HG03175 (cell line): ENCODE measurements around the gene ERP29.
"Not testable (repeated sequence)": the region's sequence is repeated elsewhere in the genome, so short reads cannot be mapped to it uniquely, and the experiment has no call there.

Experiments used
- ATAC-seq: cut with Tn5 transposase; IDR thresholded peaks from one replicate; pipeline ENCODE4 v1.9.1; 2021; ENCODE audit warnings: mild to moderate bottlenecking, moderate library complexity; ENCODE audit not compliant: unreplicated experiment

Gene ERP29

GRCh38 chr12:112000820-112001219, 12.4 kb upstream of the ERP29 start:
- no peak for ATAC-seq

GRCh38 chr12:112001576-112001975, 11.7 kb upstream of the ERP29 start:
- no peak for ATAC-seq

GRCh38 chr12:112004041-112004440, 9.2 kb upstream of the ERP29 start:
- ATAC-seq, result no peak

- ATAC-seq, result no peak
These were observed 7.5 kb upstream of the ERP29 start for GRCh38 chr12:112005419-112006395.

GRCh38 chr12:112007945-112008344, 5.3 kb upstream of the ERP29 start:
- ATAC-seq, result no peak

- ATAC-seq, result no peak
These were observed 4.3 kb upstream of the ERP29 start for GRCh38 chr12:112008918-112009317.

- ATAC-seq, result not testable (repeated sequence)
These were observed 3.6 kb upstream of the ERP29 start for GRCh38 chr12:112009596-112009995.

- no peak for ATAC-seq
These were observed 2.5 kb upstream of the ERP29 start for GRCh38 chr12:112010415-112011344.

GRCh38 chr12:112011685-112012084, 1.5 kb upstream of the ERP29 start:
- ATAC-seq, result no peak

- peak; percentile 28 for ATAC-seq
These were observed 576 bp downstream of the ERP29 start for GRCh38 chr12:112013601-112014402.

GRCh38 chr12:112015938-112016337, 2.7 kb downstream of the ERP29 start:
- ATAC-seq, result no peak

- ATAC-seq, result no peak
These were observed 3.8 kb downstream of the ERP29 start for GRCh38 chr12:112017041-112017440.

GRCh38 chr12:112018571-112019237, 5.5 kb downstream of the ERP29 start:
- ATAC-seq, result no peak

- no peak for ATAC-seq
These were observed 7.8 kb downstream of the ERP29 start for GRCh38 chr12:112020947-112021457.

GRCh38 chr12:112022241-112023016, 9.2 kb downstream of the ERP29 start:
- no peak for ATAC-seq

GRCh38 chr12:112023759-112024396, 10.7 kb downstream of the ERP29 start:
- ATAC-seq, result no peak

GRCh38 chr12:112025808-112026375, 12.7 kb downstream of the ERP29 start:
- ATAC-seq, result no peak

- ATAC-seq, result no peak
These were observed 16.1 kb downstream of the ERP29 start for GRCh38 chr12:112029301-112029700.
